Muscle of arm (tissue), 12 donors: Measurements from ENCODE around the gene COBL. TPM values are rescaled to one million over a fixed set of nuclear protein-coding genes. Genes with fewer than 3 reads are reported as not detected.

Experiments
- DNase-seq: peaks from one replicate; pipeline ENCODE4 v3.0.0-alpha.2; 2013
- polyA plus RNA-seq, 12 donors: library from polyadenylated mRNA; unstranded; fragments of 120-200 nt; gene quantifications; one replicate each; pipeline ENCODE4 v1.2.1, GENCODE V29; 2013; ENCODE audit not compliant: insufficient read length in 12 of 12

The COBL gene
- polyA plus RNA-seq, 12 donors = 37.5 to 412 (median 128) TPM

DNA sequence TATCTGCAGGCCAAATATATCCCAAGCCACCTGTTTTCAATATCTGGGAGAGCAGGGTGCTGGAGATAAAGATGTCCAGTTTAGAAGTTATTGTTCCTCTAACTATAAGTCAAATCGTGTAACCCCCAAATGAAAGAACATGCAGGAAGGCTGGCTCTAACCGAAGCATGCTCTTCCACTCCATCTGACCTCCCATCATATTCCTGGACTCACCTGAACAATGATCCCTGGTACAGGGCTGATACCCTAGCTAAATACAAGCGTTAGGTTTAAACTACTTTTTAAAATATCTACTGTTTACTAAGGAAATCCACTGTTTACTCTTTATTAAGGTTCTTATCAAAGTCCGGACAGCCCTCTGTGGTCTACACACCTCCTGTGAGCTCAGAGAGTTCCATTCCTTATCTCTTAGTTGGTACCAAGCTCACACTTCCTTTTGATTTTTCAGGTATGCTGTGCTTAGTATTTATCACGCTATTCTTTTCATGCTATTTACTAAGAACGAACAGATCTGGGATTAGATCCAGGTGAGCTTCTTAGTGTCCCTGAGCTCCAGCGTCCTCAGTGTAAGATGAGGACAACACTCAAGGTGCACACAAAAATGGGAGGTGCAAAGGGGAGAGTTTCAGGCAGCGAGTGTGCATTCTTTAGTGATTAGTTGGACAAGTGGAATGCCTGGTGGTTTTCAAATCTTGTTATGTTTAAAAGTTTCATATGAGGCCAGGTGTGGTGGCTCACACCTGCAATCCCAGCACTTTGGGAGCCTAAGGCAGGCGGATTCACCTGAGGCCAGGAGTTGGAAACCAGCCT is 23.6 kb upstream of the COBL start:
- no peak for DNase-seq

- DNase-seq = no peak
Observed at GRCh38 chr7:51335057-51335456, 18.4 kb upstream of the COBL start.

DNA sequence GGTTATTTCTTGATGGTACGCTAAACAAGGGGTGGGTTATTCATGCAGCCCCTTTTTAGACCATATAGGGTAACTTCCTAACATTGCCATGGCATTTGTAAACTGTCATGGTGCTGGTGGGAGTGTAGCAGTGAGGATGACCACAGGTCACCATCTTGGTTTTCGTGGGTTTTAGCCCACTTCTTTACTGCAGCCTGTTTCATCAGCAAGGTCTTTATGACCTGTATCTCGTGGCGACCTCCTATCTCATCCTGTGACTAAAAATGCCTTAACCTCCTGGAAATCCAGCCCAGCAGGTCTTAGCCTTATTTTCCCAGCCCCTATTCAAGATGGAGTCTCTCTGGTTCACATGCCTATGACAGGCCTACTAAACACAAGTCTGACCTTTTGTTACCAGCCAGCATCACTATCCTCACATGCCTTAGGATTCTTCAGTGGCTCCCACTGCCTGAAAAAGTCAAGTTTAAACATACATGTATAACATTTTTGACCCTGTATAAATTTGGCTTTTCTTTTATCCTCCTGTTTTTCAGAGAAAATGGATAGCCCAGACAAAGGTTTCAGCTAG is 13.2 kb upstream of the COBL start:
- no peak for DNase-seq

- no peak for DNase-seq
Observed at GRCh38 chr7:51328351-51328801, 11.8 kb upstream of the COBL start.

GRCh38 chr7:51327287-51327717 is 10.7 kb upstream of the COBL start:
- DNase-seq = no peak

DNA sequence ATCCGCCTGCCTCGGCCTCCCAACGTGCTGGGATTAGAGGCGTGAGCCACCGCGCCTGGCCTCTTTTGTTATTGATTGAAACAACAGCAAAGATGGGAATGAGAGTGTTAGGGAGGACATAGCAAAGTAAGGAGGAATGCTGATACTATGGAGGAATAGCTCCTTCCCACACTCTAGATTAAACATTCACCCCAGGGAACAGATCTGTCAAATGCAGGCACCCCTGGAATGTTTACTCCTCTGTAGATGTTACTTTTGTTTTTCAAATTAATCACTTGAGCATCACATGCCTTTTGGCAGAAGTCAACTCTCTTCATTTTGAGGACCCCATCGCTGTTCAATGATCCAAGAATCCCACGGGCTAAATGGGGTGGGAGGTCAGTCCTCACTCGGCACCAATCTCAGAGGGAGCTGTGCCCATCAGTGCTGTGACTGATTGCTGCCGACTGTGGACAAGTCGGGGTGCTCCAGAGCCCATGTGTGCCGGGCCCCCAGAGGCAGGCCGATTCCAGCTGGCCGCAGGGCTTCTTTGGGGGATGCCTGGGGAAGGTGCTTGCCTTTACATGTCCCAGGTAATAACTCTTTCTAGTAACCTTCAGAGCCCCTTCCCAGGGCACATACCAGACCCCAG is 10.2 kb upstream of the COBL start:
- no peak for DNase-seq

DNA sequence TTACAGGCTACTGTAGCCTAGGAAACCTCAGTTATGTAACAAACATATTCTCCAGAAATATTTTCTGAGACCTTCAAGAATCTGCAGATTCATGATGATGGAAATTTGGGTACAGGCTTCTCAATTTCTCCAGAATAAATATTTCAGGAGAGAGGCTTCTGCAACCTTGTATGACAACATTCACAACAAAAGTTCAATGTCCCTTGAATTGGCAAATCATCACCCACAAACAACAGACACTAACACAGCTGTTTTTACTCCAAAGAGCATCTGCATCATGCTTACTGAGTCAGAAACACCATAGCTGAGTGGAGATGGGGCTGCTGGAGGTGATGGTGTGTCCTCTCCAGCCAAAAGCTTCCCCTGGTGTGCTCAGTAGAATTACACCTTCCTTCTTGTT is 9.3 kb upstream of the COBL start:
- DNase-seq = no peak

DNA sequence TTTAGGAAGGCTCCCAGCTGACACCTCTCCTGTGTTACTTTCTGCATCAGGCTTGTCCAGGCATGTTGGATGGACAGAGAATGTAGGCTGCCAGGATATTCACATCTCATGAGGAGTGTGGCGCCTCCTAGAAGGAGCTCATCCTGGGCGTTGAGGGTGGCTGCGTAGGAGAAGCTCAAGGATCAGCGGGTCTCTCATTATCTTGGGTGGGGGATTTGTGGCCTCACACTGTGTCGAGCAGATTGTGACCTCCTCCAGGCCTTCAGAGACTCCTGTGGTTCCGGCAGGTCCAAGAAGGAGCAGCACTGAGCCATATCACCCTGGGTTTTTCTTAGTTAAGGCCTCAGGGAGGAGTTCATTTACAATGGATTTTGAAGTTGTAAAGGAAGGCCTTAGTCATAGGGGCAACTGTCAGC is 8.7 kb upstream of the COBL start:
- no peak for DNase-seq

GRCh38 chr7:51324206-51324898 is 7.7 kb upstream of the COBL start:
- no peak for DNase-seq

DNA sequence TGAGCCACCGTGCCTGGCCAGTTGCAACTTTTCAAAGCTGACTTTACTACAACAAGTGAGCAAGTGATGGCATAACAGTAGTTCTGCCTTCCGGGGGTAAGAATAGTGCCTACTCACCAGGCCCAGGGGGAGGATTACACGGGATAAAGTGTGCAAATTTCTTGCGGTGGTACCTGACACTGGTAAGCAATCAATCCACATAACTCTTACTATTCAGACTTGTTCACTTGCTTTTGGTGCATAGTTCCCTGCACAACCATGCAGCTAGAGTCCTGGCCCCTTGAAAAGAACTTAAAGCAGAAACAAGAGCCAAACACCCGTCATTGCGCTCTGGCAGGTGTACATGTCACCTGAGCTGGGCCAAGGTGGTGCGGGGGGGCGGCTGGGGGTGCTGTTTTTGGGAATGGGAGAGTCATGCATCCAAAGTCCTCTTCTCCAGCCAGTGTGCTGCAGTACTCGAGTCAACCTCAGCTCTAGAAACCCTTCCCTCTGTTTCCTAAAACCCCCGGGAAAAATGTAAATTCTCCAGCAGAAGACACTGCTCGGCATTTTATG is 5.4 kb upstream of the COBL start:
- DNase-seq = no peak

DNA sequence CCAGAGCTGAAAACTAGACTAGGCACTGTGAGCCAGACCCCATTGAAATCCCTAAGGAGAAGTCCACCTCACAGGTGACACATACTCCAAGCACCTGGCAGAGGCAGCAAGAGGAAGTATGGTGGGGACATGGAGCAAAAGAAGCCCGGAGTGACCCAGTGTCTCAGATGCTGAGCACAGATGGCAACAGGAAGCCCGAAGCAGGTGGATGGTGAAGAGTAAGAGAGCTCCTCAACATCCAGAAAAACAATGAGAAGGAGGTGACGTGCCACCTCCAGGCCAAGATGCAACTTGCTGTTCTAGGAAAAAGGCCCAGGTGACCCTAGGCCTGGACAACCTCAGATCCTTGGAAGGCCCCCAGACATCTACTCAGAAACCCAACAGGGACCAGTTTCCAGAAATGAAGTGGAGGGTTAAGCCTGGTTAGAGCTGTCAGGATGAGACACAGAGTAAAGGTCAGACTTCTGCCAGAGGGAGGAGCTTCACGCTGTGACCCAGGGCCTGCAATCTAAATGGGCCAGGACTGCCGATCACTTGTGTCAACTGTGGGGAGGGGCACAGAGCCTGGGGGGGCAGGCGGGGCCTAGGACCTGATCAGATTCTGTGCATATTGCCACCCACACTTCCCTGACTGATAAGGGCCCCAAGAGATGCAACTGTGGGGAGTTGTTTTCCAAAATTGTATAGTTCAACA is 2.4 kb upstream of the COBL start:
- no peak for DNase-seq

- no peak for DNase-seq
Observed at GRCh38 chr7:51318001-51318400, 1.4 kb upstream of the COBL start.

DNA sequence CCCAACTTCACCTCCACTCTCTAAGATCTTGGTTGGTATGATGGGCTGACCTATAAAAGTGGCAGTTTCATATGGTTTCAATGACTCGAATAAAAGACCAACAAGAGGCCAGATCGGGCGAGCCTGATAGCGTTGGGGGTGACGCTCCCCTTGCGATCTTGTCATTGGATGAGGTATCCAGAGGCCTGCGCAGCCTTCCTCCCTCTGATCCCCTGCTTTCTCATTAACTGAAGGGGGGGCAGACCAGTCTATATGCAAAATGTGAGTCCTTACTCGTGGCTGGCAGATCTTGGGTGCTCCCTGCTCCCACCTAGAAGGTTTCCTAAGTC is 937 bp upstream of the COBL start:
- no peak for DNase-seq

- DNase-seq = no peak
Observed at GRCh38 chr7:51316262-51316665, 345 bp downstream of the COBL start.

- no peak for DNase-seq
Observed at GRCh38 chr7:51315393-51316261, 982 bp downstream of the COBL start.

DNA sequence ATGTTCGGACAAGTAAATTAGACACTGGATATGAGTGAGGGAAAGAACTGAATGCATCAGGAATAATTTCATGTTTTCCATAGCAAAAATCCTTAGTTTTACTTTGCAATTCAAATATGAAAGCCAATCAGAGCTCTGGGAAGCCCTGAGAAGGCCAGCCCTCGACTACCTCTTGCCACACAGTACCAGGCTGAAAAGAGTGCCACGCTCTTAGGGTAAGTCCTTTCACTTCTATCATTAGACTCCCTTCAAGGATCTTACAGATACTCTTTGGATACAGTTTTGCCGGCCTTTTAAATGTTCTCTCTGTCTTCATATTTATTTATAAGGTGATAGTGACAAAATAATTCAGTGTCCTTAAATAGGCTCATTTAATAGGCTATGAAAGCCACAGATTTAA is 1.9 kb downstream of the COBL start:
- DNase-seq = no peak

GRCh38 chr7:51313738-51314425 is 2.7 kb downstream of the COBL start:
- no peak for DNase-seq

GRCh38 chr7:51312951-51313737 is 3.5 kb downstream of the COBL start:
- no peak for DNase-seq

DNA sequence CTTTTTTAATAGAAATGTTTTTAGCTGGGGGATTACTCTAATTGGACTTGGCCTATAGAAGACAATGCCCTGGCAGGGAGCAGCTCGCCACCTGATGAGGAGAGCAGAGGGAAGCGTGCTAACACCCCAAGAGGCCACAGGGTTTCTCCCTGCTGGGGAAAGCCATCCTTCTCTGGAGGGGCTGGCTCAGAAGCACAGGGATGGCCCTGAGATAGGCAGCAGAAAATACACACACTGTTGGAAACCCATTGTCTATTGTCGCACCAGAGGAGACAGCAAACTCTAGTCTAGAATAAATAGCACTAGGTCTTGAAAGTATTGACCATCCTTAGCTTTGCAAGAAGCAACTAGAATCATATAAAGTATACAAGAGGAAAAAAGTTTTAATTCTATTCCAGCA is 5.4 kb downstream of the COBL start:
- no peak for DNase-seq
